BJ (cell line): ENCODE data around the gene TMEM169. TPM values are rescaled to one million over a fixed set of nuclear protein-coding genes. Genes with fewer than 3 reads are reported as not detected.

ENCODE experiments used
- CTCF ChIA-PET: fragments of 350-600 bp; formaldehyde crosslinking; extraction: SDS; loops from one replicate; lab custom pipeline; 2021; ENCODE audit warnings: antibody characterized with exemption, inconsistent platforms; lab: Yijun Ruan, JAX
- POLR2A ChIA-PET: fragments of 300-600 bp; sonication (Branson Sonifier 250); formaldehyde crosslinking; extraction: SDS; loops from one replicate; lab custom pipeline; 2021; ENCODE audit warnings: antibody characterized with exemption; lab: Charles Lee
- DNase-seq: peaks from one replicate; pipeline ENCODE4 v3.0.0-alpha.2; 2011; ENCODE audit warnings: low read depth
- H3K27me3 ChIP-seq: 2 replicates; pipeline ENCODE4 v1.6.0; 2011; ENCODE audit warnings: low read length; ENCODE audit not compliant: control insufficient read depth, insufficient read depth
- H3K36me3 ChIP-seq: 2 replicates; pipeline ENCODE4 v1.5.1; 2011; ENCODE audit warnings: low read length; ENCODE audit not compliant: control insufficient read depth, insufficient read depth
- H3K4me3 ChIP-seq: 2 replicates; pipeline ENCODE4 v1.5.1; 2011; ENCODE audit warnings: low read depth, mild to moderate bottlenecking, control low read depth, low read length
- polyA plus RNA-seq: library from polyadenylated mRNA; depleted of rRNA; stranded (reverse); fragments of >200 nt; gene quantifications from 2 replicates; pipeline ENCODE4 v1.2.3, GENCODE V29; 2011
- TF ChIP-seq, protein P1 (sequence below): IDR thresholded peaks from 2 replicates; pipeline ENCODE4 v1.5.1; 2011; ENCODE audit warnings: low read depth, mild to moderate bottlenecking, control low read depth, inconsistent platforms, low read length, moderate library complexity; ENCODE audit not compliant: insufficient read depth

Gene TMEM169
- polyA plus RNA-seq, 1 experiment = 0.10 TPM

DNA sequence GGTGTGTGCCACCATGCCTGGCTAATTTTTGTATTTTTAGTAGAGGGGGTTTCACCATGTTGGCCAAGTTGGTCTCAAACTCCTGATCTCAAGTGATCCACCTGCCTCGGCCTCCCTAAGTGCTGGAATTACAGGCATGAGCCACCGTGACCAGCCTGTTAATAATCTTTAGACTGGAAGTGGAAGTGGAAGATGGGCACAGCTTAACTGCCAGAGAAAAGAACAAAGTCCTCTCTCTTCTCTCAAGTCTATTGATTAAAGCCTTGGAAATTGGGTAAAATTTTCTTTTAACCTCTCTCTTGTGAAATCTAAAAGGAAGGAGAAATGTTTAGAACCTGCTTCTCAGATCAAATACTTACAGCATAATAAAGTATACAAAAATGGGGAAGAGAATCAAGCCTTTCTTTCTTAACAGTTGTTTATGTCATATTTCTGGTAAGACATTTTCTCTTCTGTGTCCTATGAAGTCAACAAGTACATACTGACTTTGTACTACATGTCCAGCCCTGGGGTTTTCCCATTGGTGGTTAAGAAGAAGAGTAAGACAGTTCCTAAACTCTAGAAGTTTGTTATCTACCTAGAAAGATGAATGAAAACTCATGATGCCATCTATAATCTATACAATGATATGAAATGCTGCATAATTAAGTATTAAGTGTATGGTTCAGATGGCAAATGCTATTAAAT is 4.6 kb downstream of the TMEM169 start:
- POLR2A ChIA-PET = no interaction called here
- H3K27me3 ChIP-seq = no peaks in the 10 kb centered on the region
- no peaks in the 10 kb centered on the region for H3K36me3 ChIP-seq
- H3K4me3 ChIP-seq = no peak overlapping the region
- DNase-seq = no peak
- TF ChIP-seq, protein P1, sequence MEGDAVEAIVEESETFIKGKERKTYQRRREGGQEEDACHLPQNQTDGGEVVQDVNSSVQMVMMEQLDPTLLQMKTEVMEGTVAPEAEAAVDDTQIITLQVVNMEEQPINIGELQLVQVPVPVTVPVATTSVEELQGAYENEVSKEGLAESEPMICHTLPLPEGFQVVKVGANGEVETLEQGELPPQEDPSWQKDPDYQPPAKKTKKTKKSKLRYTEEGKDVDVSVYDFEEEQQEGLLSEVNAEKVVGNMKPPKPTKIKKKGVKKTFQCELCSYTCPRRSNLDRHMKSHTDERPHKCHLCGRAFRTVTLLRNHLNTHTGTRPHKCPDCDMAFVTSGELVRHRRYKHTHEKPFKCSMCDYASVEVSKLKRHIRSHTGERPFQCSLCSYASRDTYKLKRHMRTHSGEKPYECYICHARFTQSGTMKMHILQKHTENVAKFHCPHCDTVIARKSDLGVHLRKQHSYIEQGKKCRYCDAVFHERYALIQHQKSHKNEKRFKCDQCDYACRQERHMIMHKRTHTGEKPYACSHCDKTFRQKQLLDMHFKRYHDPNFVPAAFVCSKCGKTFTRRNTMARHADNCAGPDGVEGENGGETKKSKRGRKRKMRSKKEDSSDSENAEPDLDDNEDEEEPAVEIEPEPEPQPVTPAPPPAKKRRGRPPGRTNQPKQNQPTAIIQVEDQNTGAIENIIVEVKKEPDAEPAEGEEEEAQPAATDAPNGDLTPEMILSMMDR = no peak
- CTCF ChIA-PET = no interaction called here

DNA sequence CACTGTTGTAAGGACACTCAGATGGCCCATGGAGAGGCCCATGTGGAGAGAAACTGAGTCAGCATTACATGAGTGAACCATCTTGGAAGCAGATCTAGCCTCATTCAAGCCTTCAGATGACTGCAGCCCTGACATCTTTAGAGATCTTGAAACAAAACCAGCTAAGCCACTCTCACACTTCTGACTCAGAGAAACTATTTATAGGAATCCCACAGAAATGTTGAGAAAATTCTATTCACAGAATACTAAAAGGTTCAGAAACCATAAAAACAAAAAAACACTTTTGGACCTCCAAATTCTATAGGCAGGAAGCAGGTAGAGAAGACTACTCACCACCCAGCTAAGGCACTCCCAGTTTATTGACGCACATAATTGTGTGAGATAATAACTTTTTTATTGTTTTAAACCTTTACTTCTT is 8.7 kb downstream of the TMEM169 start:
- TF ChIP-seq, protein P1 = no peak
- CTCF ChIA-PET = no interaction called here
- H3K36me3 ChIP-seq = no peaks in the 10 kb centered on the region
- no peak for DNase-seq
- peaks cover 2% of the 10 kb centered on the region; the same call in 1 of the 2 replicates for H3K27me3 ChIP-seq
- POLR2A ChIA-PET = no interaction called here
- no peak overlapping the region for H3K4me3 ChIP-seq

DNA sequence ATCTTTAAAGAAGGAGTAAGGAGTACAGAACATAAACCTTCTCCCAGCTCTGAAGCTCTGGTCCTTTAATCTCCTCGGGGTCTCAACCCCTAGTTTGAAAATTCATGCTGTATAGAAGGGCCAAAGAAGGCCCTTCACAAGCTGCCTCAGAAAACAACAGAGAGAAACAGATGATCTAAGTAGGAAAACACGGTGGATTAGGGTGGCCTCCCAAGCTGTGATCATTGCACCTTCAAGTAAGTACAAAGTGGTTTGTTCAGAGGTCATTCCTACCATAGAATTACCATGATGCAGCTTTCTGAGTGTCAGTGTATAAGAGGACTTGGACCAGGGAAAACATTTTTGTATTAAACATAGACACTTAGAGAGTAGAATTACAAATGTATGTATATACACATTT is 10.9 kb downstream of the TMEM169 start:
- TF ChIP-seq, protein P1 = no peak
- DNase-seq = no peak
- Histone ChIP-seq H3K27me3 (peaks cover 6% of the 10 kb centered on the region; the same call in 1 of the 2 replicates), H3K36me3 (no peaks in the 10 kb centered on the region), H3K4me3 (no peak overlapping the region)
- CTCF ChIA-PET = interaction anchor here (0.6 to 1.9 kb wide), 2 partner anchors 11 to 546 kb away, joined by 3 to 7 read pairs; no protein-coding TSS in a partner anchor
- POLR2A ChIA-PET = no interaction called here

DNA sequence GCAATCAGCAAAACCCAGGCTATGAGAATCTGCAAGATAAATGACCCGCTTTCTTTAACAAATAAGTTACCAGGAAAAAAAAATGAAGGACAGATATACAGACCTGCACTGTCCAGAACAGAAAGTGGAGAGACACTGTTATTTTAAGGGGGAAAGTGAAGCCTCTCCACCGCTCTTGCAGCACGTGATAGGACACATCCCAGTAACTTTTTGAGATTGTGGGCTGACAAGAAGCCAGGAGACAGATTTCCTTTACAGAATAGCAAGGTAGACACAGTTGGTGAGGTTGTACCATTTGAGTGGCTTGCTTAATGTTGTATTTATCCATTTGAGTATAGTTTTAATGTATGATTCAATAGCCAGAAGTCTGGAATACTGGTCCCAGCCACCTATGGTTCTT is 13.0 kb downstream of the TMEM169 start:
- no peak overlapping the region for H3K4me3 ChIP-seq
- POLR2A ChIA-PET = no interaction called here
- no peaks in the 10 kb centered on the region for H3K36me3 ChIP-seq
- CTCF ChIA-PET = interaction anchor here (0.8 kb wide), 1 partner anchor 32 kb away, joined by 4 read pairs; no protein-coding TSS in a partner anchor
- DNase-seq = no peak
- peaks cover 7% of the 10 kb centered on the region for H3K27me3 ChIP-seq
- TF ChIP-seq, protein P1 = no peak

DNA sequence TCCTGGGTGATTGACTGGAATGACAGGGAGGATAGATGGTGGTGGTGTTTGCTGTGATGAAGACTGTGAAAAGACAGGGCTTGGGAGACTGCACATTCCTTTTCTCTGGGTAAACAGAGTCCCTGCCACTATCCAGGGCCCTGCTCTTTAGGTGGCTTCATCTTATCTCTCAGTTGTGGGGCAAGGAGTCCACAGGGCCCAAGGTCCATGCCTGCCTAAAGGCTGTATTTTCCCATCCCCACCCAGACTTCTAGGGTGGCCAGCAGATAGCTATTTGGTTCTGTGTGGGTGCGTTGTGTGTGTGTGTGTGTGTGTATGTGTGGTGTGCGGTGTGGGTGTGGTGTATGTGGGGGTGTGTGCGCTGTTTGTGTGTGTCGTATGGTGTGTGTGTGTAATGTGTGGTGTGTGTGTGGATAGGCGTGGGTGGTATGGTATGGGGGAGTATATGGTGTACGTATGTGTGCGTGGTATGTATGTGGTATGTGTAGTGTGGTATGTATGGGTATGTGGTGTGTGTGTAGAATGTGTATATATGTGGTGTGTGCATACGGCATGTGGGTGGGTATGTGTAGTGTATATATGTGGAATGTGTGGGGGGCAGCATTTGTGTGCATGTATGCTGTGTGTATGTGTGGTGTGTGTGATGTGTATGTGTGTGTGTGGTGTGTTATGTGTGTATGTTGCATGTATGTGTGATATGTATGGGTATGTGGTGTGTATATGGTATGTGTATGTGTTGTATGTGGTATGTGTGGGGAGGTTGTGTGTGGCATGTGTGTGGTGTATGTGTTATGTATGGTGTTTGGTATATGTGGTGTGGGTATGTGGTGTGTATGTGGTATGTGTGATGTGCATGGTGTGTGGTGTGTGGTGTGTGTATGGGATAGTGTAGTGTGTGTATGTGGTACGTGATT is 17.0 kb downstream of the TMEM169 start:
- H3K36me3 ChIP-seq = no peaks in the 10 kb centered on the region
- H3K27me3 ChIP-seq = peaks cover 7% of the 10 kb centered on the region
- TF ChIP-seq, protein P1 = no peak
- POLR2A ChIA-PET = no interaction called here
- DNase-seq = no peak
- CTCF ChIA-PET = interaction anchor here (0.6 kb wide), 1 partner anchor 11 kb away, joined by 5 read pairs; the partner anchor contains the start of gene XRCC5
- no peak overlapping the region for H3K4me3 ChIP-seq
